Measurements from ENCODE around the gene UBAC2. TPM values are rescaled to one million over a fixed set of nuclear protein-coding genes. Genes with fewer than 3 reads are reported as not detected.
"Not testable (repeated sequence)": the region's sequence is repeated elsewhere in the genome, so short reads cannot be mapped to it uniquely, and the experiment has no call there.

UBAC2 gene
- polyA plus RNA-seq, 3 donors, result 59.6 to 113 (median 96.7) TPM

GRCh38 chr13:99230588-99230987, 29.9 kb downstream of the UBAC2 start:
- peak overlapping the region; percentile 87 to 98 (median 97) for H3K27ac Mint-ChIP-seq
- H3K9me3 ChIP-seq (replicated peaks in 1 of 2; ENCODE audit: control insufficient read depth in 1 of 2, insufficient read depth in 1 of 2, low read length in 2 of 2); H3K9ac ChIP-seq (ENCODE audit: insufficient read depth, low read length, poor library complexity, severe bottlenecking); H3K4me2 ChIP-seq (replicated peaks; ENCODE audit: extremely low read depth, low read length, poor library complexity, severe bottlenecking); DNase-seq; H3K27me3 Mint-ChIP-seq (ENCODE audit: low read depth in 3 of 3); H3K9me3 Mint-ChIP-seq; intact Hi-C loops (cut with micrococcal nuclease); H2AFZ ChIP-seq (ENCODE audit: insufficient read depth, low read depth, low read length, poor library complexity, severe bottlenecking); H3K27me3 ChIP-seq (ENCODE audit: control insufficient read depth in 2 of 2, insufficient read depth in 2 of 2, low read length in 2 of 2); H3K36me3 ChIP-seq (replicated peaks in 1 of 2; ENCODE audit: control insufficient read depth in 1 of 2, insufficient read depth in 2 of 2, low read length in 2 of 2); H3K4me3 ChIP-seq (replicated peaks in 1 of 3; ENCODE audit: low read depth in 2 of 3, low read length in 3 of 3): not testable (repeated sequence)
- Histone ChIP-seq H3K4me1 (ENCODE audit: control insufficient read depth in 1 of 2, insufficient read depth in 2 of 2, low read length in 2 of 2) (peaks cover 67 to 72% of the 10 kb centered on the region in 2 donors), H3K27ac (ENCODE audit: low read depth in 1 of 2, low read length in 2 of 2) (peak overlapping the region; percentile 83 to 87), H4K20me1 (ENCODE audit: insufficient read depth, low read length) (peaks cover 13% of the 10 kb centered on the region), H3K79me2 (ENCODE audit: insufficient read depth, low read length) (peaks cover 100% of the 10 kb centered on the region)
- peaks cover 17 to 20% of the 10 kb centered on the region in 2 donors for H3K36me3 Mint-ChIP-seq
- H3K4me1 Mint-ChIP-seq, result peaks cover 66% of the 10 kb centered on the region
- WGBS (ENCODE audit: insufficient coverage), result 93% methylated on average over 6 of the region's 12 CpGs
- peak overlapping the region in 1 of 2 donors; percentile 34 for H3K4me3 Mint-ChIP-seq

GRCh38 chr13:99230991-99231390, 30.3 kb downstream of the UBAC2 start:
- no peak overlapping the region for H2AFZ ChIP-seq (ENCODE audit: insufficient read depth, low read depth, low read length, poor library complexity, severe bottlenecking)
- H3K36me3 ChIP-seq (replicated peaks in 1 of 2; ENCODE audit: control insufficient read depth in 1 of 2, insufficient read depth in 2 of 2, low read length in 2 of 2), result peaks cover 0 to 4% of the 10 kb centered on the region in 2 donors
- peak overlapping the region; percentile 36 for H3K4me2 ChIP-seq (replicated peaks; ENCODE audit: extremely low read depth, low read length, poor library complexity, severe bottlenecking)
- H3K27me3 ChIP-seq (ENCODE audit: control insufficient read depth in 2 of 2, insufficient read depth in 2 of 2, low read length in 2 of 2), result no peaks in the 10 kb centered on the region
- WGBS (ENCODE audit: insufficient coverage), result 75% methylated on average over 2 of the region's 3 CpGs
- peak overlapping the region in 1 of 3 experiments; percentile 2 for H3K4me3 ChIP-seq (replicated peaks in 1 of 3; ENCODE audit: low read depth in 2 of 3, low read length in 3 of 3)
- intact Hi-C loops (cut with micrococcal nuclease), result no loop called here
- Mint-ChIP-seq H3K9me3 (no peaks in the 10 kb centered on the region), H3K4me3 (no peak overlapping the region), H3K27ac (peak overlapping the region; percentile 87 to 98 (median 97)), H3K4me1 (peaks cover 63% of the 10 kb centered on the region), H3K36me3 (peaks cover 15 to 17% of the 10 kb centered on the region in 2 donors), H3K27me3 (ENCODE audit: low read depth in 3 of 3) (peaks cover 0 to 3% (median 0%) of the 10 kb centered on the region in 3 donors)
- no peaks in the 10 kb centered on the region for H3K9me3 ChIP-seq (replicated peaks in 1 of 2; ENCODE audit: control insufficient read depth in 1 of 2, insufficient read depth in 1 of 2, low read length in 2 of 2)
- peaks cover 13% of the 10 kb centered on the region for H4K20me1 ChIP-seq (ENCODE audit: insufficient read depth, low read length)
- H3K79me2 ChIP-seq (ENCODE audit: insufficient read depth, low read length), result peaks cover 100% of the 10 kb centered on the region
- DNase-seq, result no peak
- H3K4me1 ChIP-seq (ENCODE audit: control insufficient read depth in 1 of 2, insufficient read depth in 2 of 2, low read length in 2 of 2), result peaks cover 63 to 68% of the 10 kb centered on the region in 2 donors
- H3K27ac ChIP-seq (ENCODE audit: low read depth in 1 of 2, low read length in 2 of 2), result peak overlapping the region; percentile 83 to 87
- peak overlapping the region; percentile 30 for H3K9ac ChIP-seq (ENCODE audit: insufficient read depth, low read length, poor library complexity, severe bottlenecking)
- TF ChIP-seq, protein P1, sequence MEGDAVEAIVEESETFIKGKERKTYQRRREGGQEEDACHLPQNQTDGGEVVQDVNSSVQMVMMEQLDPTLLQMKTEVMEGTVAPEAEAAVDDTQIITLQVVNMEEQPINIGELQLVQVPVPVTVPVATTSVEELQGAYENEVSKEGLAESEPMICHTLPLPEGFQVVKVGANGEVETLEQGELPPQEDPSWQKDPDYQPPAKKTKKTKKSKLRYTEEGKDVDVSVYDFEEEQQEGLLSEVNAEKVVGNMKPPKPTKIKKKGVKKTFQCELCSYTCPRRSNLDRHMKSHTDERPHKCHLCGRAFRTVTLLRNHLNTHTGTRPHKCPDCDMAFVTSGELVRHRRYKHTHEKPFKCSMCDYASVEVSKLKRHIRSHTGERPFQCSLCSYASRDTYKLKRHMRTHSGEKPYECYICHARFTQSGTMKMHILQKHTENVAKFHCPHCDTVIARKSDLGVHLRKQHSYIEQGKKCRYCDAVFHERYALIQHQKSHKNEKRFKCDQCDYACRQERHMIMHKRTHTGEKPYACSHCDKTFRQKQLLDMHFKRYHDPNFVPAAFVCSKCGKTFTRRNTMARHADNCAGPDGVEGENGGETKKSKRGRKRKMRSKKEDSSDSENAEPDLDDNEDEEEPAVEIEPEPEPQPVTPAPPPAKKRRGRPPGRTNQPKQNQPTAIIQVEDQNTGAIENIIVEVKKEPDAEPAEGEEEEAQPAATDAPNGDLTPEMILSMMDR (IDR thresholded peaks at IDR 0.05), result no peak

Data from CD14-positive monocyte (primary cell).